Measurements from ENCODE around the gene UQCR11. TPM values are rescaled to one million over a fixed set of nuclear protein-coding genes. Genes with fewer than 3 reads are reported as not detected.

UQCR11 gene
- total RNA-seq, 2 experiments from 2014 or later, result 86.2 to 187 TPM

DNA sequence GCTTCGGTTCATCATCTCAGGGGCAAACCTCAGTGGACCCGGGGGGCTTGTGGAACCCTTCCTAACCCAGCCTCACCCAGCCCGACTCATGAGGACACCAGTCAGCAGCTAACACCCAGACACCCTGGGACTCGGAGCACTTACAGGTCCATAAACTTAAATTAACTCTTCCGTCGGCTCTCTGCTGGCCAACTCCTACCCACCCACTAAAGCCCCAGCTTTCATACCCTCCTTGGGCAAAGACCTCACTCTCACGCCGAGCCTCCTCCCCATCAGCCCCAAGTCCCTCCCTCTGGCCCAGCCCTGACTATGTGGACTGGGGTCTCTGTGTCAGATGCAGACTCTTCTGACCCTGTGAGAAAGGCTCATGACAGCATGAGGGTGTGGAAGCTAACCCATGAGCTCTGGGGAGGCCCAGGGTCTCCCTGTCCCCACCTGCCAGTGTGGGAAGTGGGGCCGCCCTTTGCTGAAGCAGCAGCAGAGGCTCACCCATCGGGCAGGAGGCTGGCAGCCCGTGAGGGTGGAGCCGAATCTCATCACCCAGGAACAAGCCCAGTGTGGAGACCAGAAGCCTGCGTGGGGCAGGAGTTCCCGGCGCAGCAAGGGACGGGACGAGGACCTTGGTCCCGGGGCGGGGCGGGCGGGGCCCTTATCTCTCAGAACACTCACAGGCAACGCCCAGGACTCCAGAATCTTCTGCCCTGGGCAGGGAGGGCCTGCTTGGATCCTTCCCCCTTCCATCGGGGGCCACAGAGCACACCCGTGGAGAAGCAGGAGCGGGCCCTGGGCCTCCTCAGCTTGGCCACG lies 27.4 kb upstream of the UQCR11 start:
- Histone ChIP-seq H4K20me1 (ENCODE audit: insufficient read depth, low read length) (peaks cover 28% of the 10 kb centered on the region), H3K4me2 (ENCODE audit: low read length) (no peak overlapping the region), H2AFZ (ENCODE audit: low read length) (no peak overlapping the region), H3K27ac (ENCODE audit: low read depth, low read length, poor library complexity, severe bottlenecking) (no peak overlapping the region), H3K4me1 (ENCODE audit: insufficient read depth, low read length, poor library complexity, severe bottlenecking) (no peaks in the 10 kb centered on the region), H3K4me3 (ENCODE audit: low read depth, low read length, poor library complexity, severe bottlenecking) (no peak overlapping the region), H3K79me2 (ENCODE audit: insufficient read depth, low read depth, low read length) (peaks cover 81% of the 10 kb centered on the region), H3K36me3 (ENCODE audit: insufficient read depth, low read length) (peaks cover 88% of the 10 kb centered on the region), H3K9me3 (ENCODE audit: low read length) (no peaks in the 10 kb centered on the region), H3K9me2 (ENCODE audit: insufficient read depth, low read length) (no peaks in the 10 kb centered on the region)
- no peak for TF ChIP-seq EZH2phosphoT487 (IDR thresholded peaks at IDR 0.05; ENCODE audit: borderline replicate concordance, low read depth, low read length)
- TF ChIP-seq, protein P1, sequence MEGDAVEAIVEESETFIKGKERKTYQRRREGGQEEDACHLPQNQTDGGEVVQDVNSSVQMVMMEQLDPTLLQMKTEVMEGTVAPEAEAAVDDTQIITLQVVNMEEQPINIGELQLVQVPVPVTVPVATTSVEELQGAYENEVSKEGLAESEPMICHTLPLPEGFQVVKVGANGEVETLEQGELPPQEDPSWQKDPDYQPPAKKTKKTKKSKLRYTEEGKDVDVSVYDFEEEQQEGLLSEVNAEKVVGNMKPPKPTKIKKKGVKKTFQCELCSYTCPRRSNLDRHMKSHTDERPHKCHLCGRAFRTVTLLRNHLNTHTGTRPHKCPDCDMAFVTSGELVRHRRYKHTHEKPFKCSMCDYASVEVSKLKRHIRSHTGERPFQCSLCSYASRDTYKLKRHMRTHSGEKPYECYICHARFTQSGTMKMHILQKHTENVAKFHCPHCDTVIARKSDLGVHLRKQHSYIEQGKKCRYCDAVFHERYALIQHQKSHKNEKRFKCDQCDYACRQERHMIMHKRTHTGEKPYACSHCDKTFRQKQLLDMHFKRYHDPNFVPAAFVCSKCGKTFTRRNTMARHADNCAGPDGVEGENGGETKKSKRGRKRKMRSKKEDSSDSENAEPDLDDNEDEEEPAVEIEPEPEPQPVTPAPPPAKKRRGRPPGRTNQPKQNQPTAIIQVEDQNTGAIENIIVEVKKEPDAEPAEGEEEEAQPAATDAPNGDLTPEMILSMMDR (conservative IDR thresholded peaks at IDR 0.05; ENCODE audit: low read length), result no peak
- DNase-seq (ENCODE audit: low spot score), result no peak
- ChIA-PET CTCF (ENCODE audit: unreplicated experiment) (no interaction called here), POLR2A (no interaction called here)
- intact Hi-C loops (cut with micrococcal nuclease; ENCODE audit: unreplicated experiment), result no loop called here
- BruUV-seq (replicated peaks), result no TSS peak

DNA sequence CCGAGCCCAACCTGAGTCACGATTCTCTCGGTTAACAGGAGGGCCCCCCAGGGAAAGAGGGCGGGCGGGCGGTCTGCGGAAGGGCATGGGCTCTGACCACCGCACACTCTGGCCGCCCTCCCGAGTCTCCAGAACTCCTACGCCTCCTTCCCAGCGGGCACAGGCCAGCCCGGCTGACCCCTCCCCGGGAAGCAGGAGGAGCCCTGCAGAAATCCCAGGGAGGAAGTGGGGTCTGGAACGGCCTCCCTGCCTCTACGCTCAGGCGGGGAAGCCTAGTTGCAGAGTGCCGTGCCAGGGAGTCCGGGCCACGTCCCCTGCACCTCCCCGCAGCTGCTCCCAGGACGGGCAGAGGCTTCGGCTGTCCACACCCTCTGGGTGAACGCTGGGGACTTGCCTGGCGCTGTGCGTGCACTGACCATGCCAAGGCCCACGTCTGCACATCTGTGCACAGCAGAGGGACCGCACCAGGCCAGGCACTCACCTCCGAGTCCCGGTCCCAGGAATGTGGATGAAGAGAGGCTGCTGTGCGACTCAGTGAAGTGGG lies 26.4 kb upstream of the UQCR11 start:
- CTCF ChIA-PET (ENCODE audit: unreplicated experiment), result no interaction called here

More for the DNA sequence above, 26.4 kb upstream of the UQCR11 start:
- peaks cover 71% of the 10 kb centered on the region for H3K79me2 ChIP-seq (ENCODE audit: insufficient read depth, low read depth, low read length)
- TF ChIP-seq EZH2phosphoT487 (IDR thresholded peaks at IDR 0.05; ENCODE audit: borderline replicate concordance, low read depth, low read length), result no peak
- TF ChIP-seq, protein P1 (conservative IDR thresholded peaks at IDR 0.05; ENCODE audit: low read length), result no peak
- POLR2A ChIA-PET, result no interaction called here
- H3K36me3 ChIP-seq (ENCODE audit: insufficient read depth, low read length), result peaks cover 87% of the 10 kb centered on the region
- H3K4me2 ChIP-seq (ENCODE audit: low read length), result no peak overlapping the region
- no peaks in the 10 kb centered on the region for H3K9me3 ChIP-seq (ENCODE audit: low read length)
- H3K27ac ChIP-seq (ENCODE audit: low read depth, low read length, poor library complexity, severe bottlenecking), result no peak overlapping the region
- peaks cover 23% of the 10 kb centered on the region for H4K20me1 ChIP-seq (ENCODE audit: insufficient read depth, low read length)
- H3K9me2 ChIP-seq (ENCODE audit: insufficient read depth, low read length), result no peaks in the 10 kb centered on the region
- no TSS peak for BruUV-seq (replicated peaks)
- intact Hi-C loops (cut with micrococcal nuclease; ENCODE audit: unreplicated experiment), result no loop called here
- no peak for DNase-seq (ENCODE audit: low spot score)
- no peaks in the 10 kb centered on the region for H3K4me1 ChIP-seq (ENCODE audit: insufficient read depth, low read length, poor library complexity, severe bottlenecking)
- H3K4me3 ChIP-seq (ENCODE audit: low read depth, low read length, poor library complexity, severe bottlenecking), result no peak overlapping the region
- H2AFZ ChIP-seq (ENCODE audit: low read length), result no peak overlapping the region
